ENCODE measurements around the gene PIERCE2.
"Not testable (repeated sequence)": the region's sequence is repeated elsewhere in the genome, so short reads cannot be mapped to it uniquely, and the experiment has no call there.

Gene PIERCE2

GRCh38 chr15:55434989-55435825 lies 26.9 kb downstream of the PIERCE2 start:
- DNase-seq (ENCODE audit: low spot score): peak; percentile 65

- not testable (repeated sequence) for DNase-seq (ENCODE audit: low spot score)
Measured at GRCh38 chr15:55443141-55443540, 34.8 kb downstream of the PIERCE2 start.

GRCh38 chr15:55445936-55446335 lies 37.6 kb downstream of the PIERCE2 start:
- not testable (repeated sequence) for DNase-seq (ENCODE audit: low spot score)

- DNase-seq (ENCODE audit: low spot score): not testable (repeated sequence)
Measured at GRCh38 chr15:55446379-55447029, 38.2 kb downstream of the PIERCE2 start.

GRCh38 chr15:55447030-55447394 lies 38.7 kb downstream of the PIERCE2 start:
- DNase-seq (ENCODE audit: low spot score): not testable (repeated sequence)

- no peak for DNase-seq (ENCODE audit: low spot score)
Measured at GRCh38 chr15:55457401-55458022, 49.2 kb downstream of the PIERCE2 start.

GRCh38 chr15:55461447-55461846 lies 53.2 kb downstream of the PIERCE2 start:
- no peak for DNase-seq (ENCODE audit: low spot score)

- no peak for DNase-seq (ENCODE audit: low spot score)
Measured at GRCh38 chr15:55468321-55468720, 60.0 kb downstream of the PIERCE2 start.
